ENCODE measurements around the gene TAF1C.

Gene TAF1C

GRCh38 chr16:84156342-84156784, 30.5 kb downstream of the TAF1C start:
- DNase-seq (ENCODE audit: low read depth): no peak

DNA sequence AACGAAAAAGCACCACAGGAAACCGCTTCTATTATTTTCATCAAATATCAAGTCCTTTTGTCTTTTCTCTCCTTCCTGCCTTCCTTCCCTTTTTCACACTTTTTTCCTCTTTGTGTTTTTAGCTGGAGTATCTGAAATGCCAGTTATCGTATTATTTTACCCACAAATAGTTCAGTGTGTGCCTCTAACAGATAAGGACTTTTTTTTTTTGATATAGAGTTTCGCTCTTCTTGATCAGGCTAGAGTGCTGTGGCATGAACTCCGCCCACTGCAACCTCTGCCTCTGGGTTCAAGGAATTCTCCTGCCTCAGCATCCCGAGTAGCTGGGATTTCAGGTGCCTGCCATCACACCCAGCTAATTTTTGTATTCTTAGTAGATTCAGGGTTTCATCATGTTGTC, 31.1 kb downstream of the TAF1C start:
- DNase-seq (ENCODE audit: low read depth): no peak

DNA sequence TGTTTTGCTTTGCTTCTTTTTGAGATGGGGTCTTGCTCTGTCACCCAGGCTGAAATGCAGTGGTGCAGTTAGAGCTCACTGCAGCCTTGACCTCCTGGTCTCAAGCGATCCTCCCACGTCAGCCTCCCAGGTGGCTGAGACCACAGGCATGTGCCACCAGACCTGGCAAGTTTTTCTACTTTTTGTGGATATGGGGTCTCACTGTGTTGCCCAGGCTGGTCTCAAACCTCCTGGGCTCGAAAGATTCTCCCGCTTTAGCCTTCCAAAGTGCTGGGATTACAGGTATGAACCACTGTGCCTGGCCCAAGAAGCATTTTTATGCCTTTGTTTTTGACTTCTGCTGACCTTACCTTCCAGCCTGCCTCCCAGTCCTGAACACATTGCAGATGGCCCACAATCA, 31.6 kb downstream of the TAF1C start:
- no peak for DNase-seq (ENCODE audit: low read depth)

DNA sequence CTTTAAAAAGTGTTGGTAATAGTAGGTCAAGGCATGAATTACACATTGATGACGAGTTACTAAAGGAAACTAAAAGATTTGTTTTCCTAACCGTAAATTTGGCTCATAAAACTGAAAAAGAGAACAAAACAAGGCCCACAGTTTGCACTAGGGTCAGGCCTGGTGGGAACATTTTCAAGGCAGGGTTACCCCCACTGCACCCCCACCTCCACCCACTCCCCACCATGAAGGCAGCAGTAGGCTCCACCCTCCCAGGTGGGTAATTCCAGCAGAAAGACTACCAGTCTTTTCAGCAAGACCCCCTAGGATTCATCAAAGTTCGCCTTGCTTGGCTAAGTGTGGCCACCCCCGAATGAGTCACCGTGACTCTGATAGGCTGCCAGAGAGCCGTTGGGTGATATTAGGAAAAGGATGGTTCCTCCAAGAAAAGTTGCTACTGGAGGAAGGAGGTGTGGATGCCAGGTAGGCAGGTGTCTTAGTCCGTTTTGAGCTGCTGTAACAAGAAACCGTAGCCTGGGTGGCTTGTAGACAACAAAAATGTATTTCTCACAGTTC, 33.1 kb downstream of the TAF1C start:
- no peak for DNase-seq (ENCODE audit: low read depth)

- DNase-seq (ENCODE audit: low read depth): no peak
Observed at GRCh38 chr16:84150926-84151325, 35.9 kb downstream of the TAF1C start.

DNA sequence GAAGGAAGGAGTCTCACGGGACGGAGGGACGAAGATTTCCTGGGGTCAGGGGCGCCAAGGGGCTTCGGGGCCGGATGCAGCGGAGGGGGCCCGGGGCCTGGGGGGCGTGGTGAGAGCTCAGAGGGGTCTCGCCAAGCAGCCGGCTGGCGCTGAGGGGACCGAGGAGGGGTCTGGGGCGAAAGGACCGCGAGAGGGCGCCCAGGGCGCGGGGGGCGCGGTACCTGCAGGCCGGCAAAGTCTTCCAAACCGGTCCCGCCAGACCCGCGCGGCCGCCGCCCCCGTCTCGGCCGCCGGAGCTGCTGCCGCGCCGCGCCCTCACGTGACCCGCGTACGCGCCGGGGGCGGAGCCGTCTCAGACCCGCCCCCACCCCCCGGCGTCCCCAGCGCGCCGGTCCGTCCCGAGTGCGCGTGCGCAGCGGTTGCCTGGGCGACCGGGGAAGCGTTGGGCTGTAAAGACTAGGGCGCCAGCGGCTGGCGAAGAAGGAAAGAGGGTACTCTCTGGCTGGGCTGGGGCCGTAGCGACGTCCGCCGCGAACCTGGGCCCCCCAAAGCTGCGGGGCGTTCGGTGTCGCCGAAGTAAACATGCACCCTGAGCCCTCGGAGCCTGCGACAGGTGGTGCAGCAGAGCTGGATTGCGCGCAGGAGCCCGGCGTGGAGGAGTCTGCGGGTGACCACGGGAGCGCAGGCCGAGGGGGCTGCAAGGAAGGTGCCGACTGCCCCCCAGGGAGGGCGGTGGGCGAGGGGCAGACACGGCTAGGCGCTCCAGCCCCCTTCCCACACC, 41.8 kb downstream of the TAF1C start, which contains the start of the genes DNAAF1 and HSDL1:
DNAAF1 (plus strand) TSS at position 450 of the 781 bp plus-strand sequence; CDS start at position 583, 133 bp downstream.
HSDL1 (minus strand) TSS at position 319 of the 781 bp plus-strand sequence. CDS start 13,856 bp downstream, outside the sequence.
- peak; percentile 94 for DNase-seq (ENCODE audit: low read depth)

GRCh38 chr16:84144209-84144858, 42.5 kb downstream of the TAF1C start:
- peak; percentile 25 for DNase-seq (ENCODE audit: low read depth)

- no peak for DNase-seq (ENCODE audit: low read depth)
Observed at GRCh38 chr16:84143784-84144199, 43.1 kb downstream of the TAF1C start.

- no peak for DNase-seq (ENCODE audit: low read depth)
Observed at GRCh38 chr16:84143081-84143480, 43.8 kb downstream of the TAF1C start.

DNA sequence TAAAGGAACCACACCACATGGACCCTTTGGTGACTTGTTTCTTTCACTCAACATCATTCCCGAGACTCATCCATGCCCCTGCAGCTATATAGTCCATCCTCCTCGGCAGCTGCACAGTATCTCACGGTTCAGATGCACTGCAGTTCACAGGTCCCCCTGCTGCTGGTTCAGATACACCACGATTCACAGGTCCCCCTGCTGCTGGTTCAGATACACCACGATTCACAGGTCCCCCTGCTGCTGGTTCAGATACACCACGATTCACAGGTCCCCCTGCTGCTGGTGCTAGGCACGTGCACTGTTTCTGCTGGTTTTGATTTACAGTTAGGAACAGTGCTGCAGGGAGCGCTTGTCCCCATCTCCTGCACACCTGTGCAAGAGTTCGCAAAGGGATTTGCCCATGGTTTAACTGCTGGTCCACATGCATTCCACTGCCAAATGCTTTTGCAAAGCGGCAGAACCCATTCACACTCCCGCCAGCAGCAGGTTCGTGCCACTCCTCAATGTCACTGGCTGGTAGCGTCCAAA, 45.6 kb downstream of the TAF1C start:
- no peak for DNase-seq (ENCODE audit: low read depth)

GRCh38 chr16:84139628-84140258, 47.1 kb downstream of the TAF1C start:
- DNase-seq (ENCODE audit: low read depth): no peak

DNA sequence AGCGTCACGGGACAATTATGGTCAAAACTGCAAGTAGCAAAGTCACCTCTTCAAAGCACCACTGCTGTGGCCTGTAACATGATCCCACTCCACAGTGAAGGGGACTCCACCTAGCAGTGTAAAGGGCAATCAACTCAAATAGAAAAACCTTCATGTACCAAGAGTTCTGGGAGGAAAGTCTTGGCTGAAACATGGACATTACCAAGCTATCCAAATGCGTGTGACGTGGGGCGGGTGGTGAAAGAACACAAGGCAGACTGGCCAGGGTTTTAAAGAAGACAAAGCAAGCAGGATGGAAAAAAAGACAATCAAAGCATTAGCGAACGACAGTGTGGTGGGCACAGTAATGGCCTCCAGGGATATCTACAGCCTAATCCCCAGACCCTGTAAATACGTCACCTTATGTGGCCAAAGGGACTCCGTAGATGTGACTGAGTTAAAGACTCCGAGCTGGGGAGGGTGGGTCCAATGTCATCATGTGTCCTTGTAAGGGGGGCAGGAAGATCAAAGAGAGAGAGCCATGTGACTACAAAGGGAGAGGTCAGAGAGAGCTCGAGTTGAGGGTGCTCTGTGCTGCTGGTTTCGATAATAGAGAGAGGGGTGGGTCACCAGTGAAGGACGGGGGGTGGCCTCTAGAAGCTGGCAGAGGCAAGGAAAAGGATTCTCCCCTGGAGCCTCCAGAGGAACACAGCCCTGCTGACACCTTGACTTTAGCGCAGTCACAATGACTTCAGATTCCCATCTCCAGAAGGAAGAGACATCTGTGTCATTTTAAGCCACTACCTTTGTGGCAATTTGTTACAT, 47.8 kb downstream of the TAF1C start:
- DNase-seq (ENCODE audit: low read depth): no peak

DNA sequence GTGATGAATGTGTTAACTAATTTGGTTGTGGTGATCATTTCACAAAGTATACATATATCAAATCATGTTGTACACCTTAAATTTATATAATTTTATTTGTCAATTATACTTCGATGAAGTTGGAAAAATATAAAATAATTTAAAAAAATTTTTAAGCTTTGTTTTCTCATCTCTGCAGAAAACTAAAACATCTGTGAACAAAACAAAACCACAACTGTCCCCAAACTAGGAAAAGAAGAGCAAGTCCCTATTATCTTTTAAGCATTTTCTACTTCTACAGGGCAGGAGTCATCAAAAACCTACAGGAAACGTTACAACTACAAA, 48.4 kb downstream of the TAF1C start:
- no peak for DNase-seq (ENCODE audit: low read depth)

GRCh38 chr16:84137769-84138357, 49.0 kb downstream of the TAF1C start:
- DNase-seq (ENCODE audit: low read depth): no peak

DNA sequence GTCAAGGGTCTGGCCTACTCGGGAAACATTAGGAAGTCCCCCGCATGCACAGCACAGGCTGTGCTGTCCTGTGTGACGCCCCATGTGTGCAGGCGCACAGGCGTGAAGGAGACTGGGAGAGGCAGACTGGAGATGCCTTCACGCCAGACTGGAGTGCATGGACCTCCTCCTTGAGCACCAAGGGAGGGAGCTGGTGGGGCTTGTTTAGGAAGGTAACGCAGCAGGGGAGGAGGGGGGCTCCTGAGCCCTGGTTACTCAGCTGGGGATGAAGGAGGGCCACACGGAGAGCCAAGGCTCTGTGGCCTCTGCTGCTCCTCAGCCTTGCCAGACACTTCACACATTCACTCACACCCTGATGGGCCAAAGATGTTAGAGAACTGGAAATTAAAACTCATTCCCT, 49.6 kb downstream of the TAF1C start:
- no peak for DNase-seq (ENCODE audit: low read depth)

DNA sequence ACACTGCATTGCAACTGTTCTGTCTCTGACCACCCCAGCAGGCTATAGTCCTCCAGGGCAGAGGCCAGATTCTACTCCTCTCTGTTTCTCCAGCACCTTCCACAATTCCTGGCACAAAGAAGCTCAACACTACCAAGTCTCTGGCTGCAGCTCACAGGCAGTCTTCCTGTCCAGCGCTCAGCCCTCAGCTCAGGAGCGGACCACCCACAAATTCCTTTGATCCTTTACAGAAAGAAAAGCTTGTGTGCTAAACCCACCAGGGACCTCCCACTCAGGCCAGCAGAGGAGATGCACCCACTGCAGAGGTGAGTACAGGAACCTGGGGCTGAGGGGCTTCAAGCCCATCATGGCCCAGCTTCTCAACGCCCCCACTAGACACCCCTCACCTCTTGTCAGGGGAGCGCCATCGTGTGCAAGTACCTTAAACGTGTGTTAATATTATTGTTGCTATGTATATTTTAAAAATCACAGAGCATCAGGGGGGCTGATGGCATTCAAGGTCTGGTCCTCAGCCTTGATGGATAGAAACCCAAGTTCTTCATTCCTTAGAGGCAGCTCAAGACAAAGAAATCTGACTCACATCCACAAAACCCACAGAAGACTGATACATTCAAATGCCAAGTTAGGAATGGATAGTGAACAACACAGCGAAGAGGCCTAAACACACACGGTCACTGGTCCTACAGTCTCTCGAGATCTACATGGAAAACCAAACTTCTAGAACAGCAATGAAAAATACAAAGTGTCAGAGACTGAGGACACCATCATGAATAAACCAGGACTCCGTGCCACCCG, 50.3 kb downstream of the TAF1C start:
- no peak for DNase-seq (ENCODE audit: low read depth)

GRCh38 chr16:84132527-84133285, 54.2 kb downstream of the TAF1C start:
- no peak for DNase-seq (ENCODE audit: low read depth)

DNA sequence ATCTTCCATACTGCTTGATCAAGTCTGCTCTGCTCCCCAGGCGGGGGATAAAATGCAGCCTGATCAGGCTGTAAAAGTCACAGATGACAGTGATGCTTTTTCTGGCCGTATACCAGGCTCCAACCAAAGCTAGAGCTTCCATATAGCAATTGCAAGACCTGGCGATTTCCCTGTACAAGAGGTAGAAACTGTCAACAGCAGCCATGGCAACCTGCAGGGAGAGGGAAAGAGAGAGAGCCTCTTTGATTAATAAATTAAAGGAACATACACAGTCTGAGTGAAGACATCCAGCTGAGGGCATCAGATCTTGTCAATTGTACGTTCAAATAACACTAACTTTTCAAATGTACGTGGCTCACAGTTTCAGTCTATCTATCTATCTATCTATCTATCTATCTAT, 55.7 kb downstream of the TAF1C start:
- no peak for DNase-seq (ENCODE audit: low read depth)

Data from activated T-helper 9 cell treated with anti-CD3 and anti-CD28 coated beads, Interleukin-2, amount 50 U/mL, for 16 hours (primary cell).